Mucosa of descending colon (tissue), 3 donors: ENCODE results near the gene ADIPOR1. TPM values are rescaled to one million over a fixed set of nuclear protein-coding genes. Genes with fewer than 3 reads are reported as not detected.
"Not testable (repeated sequence)": the region's sequence is repeated elsewhere in the genome, so short reads cannot be mapped to it uniquely, and the experiment has no call there.

ENCODE experiments used
- ATAC-seq: fragments of 200-7000 bp; cut with Tn5 transposase; one replicate; pipeline ENCODE4 v1.9.1; 2020; ENCODE audit warnings: mild to moderate bottlenecking, moderate library complexity
- DNase-seq, 3 donors: peaks; one replicate each; pipeline ENCODE4 v3.0.0-alpha.2; 2020
- H3K36me3 ChIP-seq: fragments of 200-600 bp; one replicate; pipeline ENCODE4 v1.8.0; 2021; ENCODE audit warnings: low read depth, mild to moderate bottlenecking
- H3K4me1 ChIP-seq: fragments of 200-600 bp; one replicate; pipeline ENCODE4 v1.8.0; 2021; ENCODE audit warnings: low read depth, mild to moderate bottlenecking
- H3K4me3 ChIP-seq: fragments of 200-600 bp; one replicate; pipeline ENCODE4 v1.8.0; 2021; ENCODE audit warnings: mild to moderate bottlenecking
- H3K9me3 ChIP-seq: fragments of 200-600 bp; one replicate; pipeline ENCODE4 v1.8.0; 2021; ENCODE audit warnings: mild to moderate bottlenecking
- CTCF ChIP-seq: fragments of 200-600 bp; IDR thresholded peaks from one replicate; pipeline ENCODE4 v1.8.0; 2022; ENCODE audit warnings: antibody characterized with exemption, mild to moderate bottlenecking
- intact Hi-C, 2 donors: fragments of 100-400 bp; cut with DNase I in 1 of 2; cut with micrococcal nuclease in 1 of 2; formaldehyde crosslinking; loops; one replicate each; pipeline versions ENCODE4 v1.11.0 to v1.11.1; 2022; cut with DNase I, micrococcal nuclease
- long read RNA-seq, 2 donors: library from polyadenylated mRNA; unstranded; transcript quantifications; one replicate each; pipeline ENCODE4 v2.0.0, GENCODE V29; 2019 to 2021
- total RNA-seq, 3 donors: library from RNA; stranded (reverse); fragmentation: NEBNext Ultra II Directional in 2 of 3; extraction: Animal tissue kit (Norgen Biotek cat#: 25700) in 2 of 3; gene quantifications; one replicate each; pipeline versions ENCODE4 v1.2.1 to v1.2.4, GENCODE V29; 2021 to 2023
- donor health status: DM: no; HTN: no; CAD: no; lungs with moderate emphysema.
- donor health status: DM: no; HTN: no; CAD: no.
- donor health status: DM: no; HTN: yes; CAD: no.

ADIPOR1 gene
- 10 to 100 TPM; 61.6 to 78.4 (median 65.8) TPM for total RNA-seq
- long read RNA-seq, donor 1, transcript ADIPOR1-201 (8 exons, 2,177 nt), result major isoform, 139 of 164 reads
- long read RNA-seq, donor 1, partial matches to known transcripts, result 7 of 164 reads
- long read RNA-seq, donor 1, other reads (novel, unspliced or antisense), result 16 of 164 reads
- long read RNA-seq, donor 2, transcript ADIPOR1-201 (8 exons, 2,177 nt), result major isoform, 56 of 62 reads
- long read RNA-seq, donor 2, partial matches to known transcripts, result 3 of 62 reads
- long read RNA-seq, donor 2, other reads (novel, unspliced or antisense), result 3 of 62 reads

GRCh38 chr1:202957733-202958543, at the start of gene ADIPOR1:
TSS of gene ADIPOR1 (minus strand) at chr1:202958312. CDS start at chr1:202951070, 7,242 bp downstream.
- intact Hi-C loops, result no loop called here
- DNase-seq (peak; percentile 96 to 98 (median 96)), ATAC-seq (peak; percentile 99)
- TF ChIP-seq CTCF, result no peak
- Histone ChIP-seq H3K9me3 (no peaks in the 10 kb centered on the region), H3K36me3 (no peaks in the 10 kb centered on the region), H3K4me3 (peak within 1 kb of the TSS; percentile 95), H3K4me1 (peaks cover 27% of the 10 kb centered on the region)

- DNase-seq, result peak; percentile 96 to 98 (median 97)
- TF ChIP-seq CTCF, result no peak
- no peaks in the 10 kb centered on the region for H3K36me3 ChIP-seq
- peaks cover 20% of the 10 kb centered on the region for H3K4me1 ChIP-seq
- no peaks in the 10 kb centered on the region for H3K9me3 ChIP-seq
- intact Hi-C loops, result no loop called here
- ATAC-seq, result peak; percentile 98
- H3K4me3 ChIP-seq, result peak within 1 kb of the TSS; percentile 90
Measured at GRCh38 chr1:203006948-203007871, 49.1 kb upstream of the ADIPOR1 start, which contains the start of gene TMEM183A. TSS of gene TMEM183A (plus strand) at chr1:203007374. CDS start at chr1:203007466, 92 bp downstream.

GRCh38 chr1:203005395-203006142, 47.5 kb upstream of the ADIPOR1 start:
- peaks cover 20% of the 10 kb centered on the region for H3K4me1 ChIP-seq
- H3K9me3 ChIP-seq, ATAC-seq, DNase-seq, H3K4me3 ChIP-seq, H3K36me3 ChIP-seq, intact Hi-C loops: not testable (repeated sequence)

- Histone ChIP-seq H3K9me3 (no peaks in the 10 kb centered on the region), H3K4me3 (no peak overlapping the region), H3K4me1 (peaks cover 5% of the 10 kb centered on the region), H3K36me3 (no peaks in the 10 kb centered on the region)
- ATAC-seq (no peak), DNase-seq (no peak)
- intact Hi-C loops, result no loop called here
- no peak for TF ChIP-seq CTCF
Measured at GRCh38 chr1:203002951-203003350, 44.8 kb upstream of the ADIPOR1 start.

- intact Hi-C loops, result no loop called here
- TF ChIP-seq CTCF, result no peak
- Histone ChIP-seq H3K4me3 (no peak overlapping the region), H3K36me3 (no peaks in the 10 kb centered on the region), H3K9me3 (no peaks in the 10 kb centered on the region), H3K4me1 (peaks cover 4% of the 10 kb centered on the region)
- ATAC-seq (no peak), DNase-seq (no peak)
Measured at GRCh38 chr1:203001986-203002385, 43.9 kb upstream of the ADIPOR1 start.
